Measurements from ENCODE around the gene ZKSCAN1. TPM values are rescaled to one million over a fixed set of nuclear protein-coding genes. Genes with fewer than 3 reads are reported as not detected.

ZKSCAN1 gene
- total RNA-seq, 1 experiment from 2014 or later, result 17.7 TPM

DNA sequence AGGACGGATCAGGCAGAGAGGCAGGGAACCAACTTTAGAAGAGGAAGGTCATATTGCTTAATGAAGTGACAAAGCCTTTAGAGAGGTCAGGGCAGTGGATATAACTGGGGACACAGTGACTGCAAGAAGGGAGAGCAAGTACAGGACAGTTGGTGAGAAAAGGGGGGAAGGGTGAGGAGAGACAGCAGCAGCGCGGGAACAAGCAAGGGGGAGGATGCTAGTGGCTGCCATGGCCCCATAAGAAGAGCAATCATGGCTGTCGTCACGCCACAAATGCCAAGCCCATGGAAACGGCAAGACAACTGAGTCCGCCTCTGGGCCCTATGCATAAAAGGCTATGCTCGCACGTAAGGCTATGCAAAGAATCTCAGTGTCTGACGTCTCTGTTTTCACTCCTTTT is 57.1 kb downstream of the ZKSCAN1 start:
- Histone ChIP-seq H3K27me3 (no peaks in the 10 kb centered on the region), H3K4me3 (no peak overlapping the region), H3K9me3 (replicated peaks) (peaks cover 26% of the 10 kb centered on the region), H3K4me1 (no peaks in the 10 kb centered on the region), H3K27ac (no peak overlapping the region), H3K36me3 (peaks cover 99% of the 10 kb centered on the region)
- no peak for DNase-seq

DNA sequence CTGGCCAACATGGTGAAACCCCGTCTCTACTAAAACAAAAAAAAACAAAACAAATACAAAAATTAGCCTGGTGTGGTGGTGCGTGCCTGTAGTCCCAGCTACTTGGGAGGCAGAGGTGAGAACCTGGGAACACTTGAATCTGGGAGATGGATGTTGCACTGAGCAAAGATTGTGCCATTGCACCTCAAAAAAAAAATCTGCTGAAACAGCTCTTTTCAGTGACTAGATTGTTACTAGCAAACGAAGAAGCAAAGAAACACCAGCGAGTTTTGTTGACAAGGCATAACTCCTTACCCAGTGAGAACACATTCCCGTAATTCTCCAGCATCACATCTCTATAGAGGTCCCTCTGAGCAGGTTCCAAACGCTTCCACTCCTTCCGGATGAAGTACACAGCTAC is 59.4 kb downstream of the ZKSCAN1 start:
- Histone ChIP-seq H3K4me3 (no peak overlapping the region), H3K27ac (no peak overlapping the region), H3K9me3 (replicated peaks) (peaks cover 26% of the 10 kb centered on the region), H3K27me3 (no peaks in the 10 kb centered on the region), H3K36me3 (peaks cover 97% of the 10 kb centered on the region), H3K4me1 (no peaks in the 10 kb centered on the region)
- DNase-seq, result no peak

DNA sequence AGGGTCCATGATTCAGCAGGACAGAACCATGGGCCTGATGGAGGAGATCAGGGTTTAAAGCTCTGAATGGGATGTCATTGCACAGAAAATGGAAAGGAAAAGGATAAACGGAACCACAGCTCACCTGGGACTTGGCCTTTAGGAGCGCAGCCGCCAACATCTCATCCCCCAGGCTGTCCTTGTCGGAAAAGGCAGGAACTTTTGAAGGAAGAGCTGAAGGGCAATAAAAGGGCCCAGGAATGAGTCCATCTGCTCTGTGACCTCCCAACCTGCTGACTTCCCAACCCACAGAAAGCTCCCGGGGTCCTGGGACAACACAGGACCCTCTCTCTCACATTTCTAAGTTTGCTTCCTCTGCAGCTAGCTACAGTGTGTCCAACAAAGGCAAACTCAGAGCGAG is 60.0 kb downstream of the ZKSCAN1 start:
- H3K4me1 ChIP-seq, result no peaks in the 10 kb centered on the region
- peaks cover 94% of the 10 kb centered on the region for H3K36me3 ChIP-seq
- no peak overlapping the region for H3K27ac ChIP-seq
- peaks cover 26% of the 10 kb centered on the region for H3K9me3 ChIP-seq (replicated peaks)
- no peak for DNase-seq
- no peaks in the 10 kb centered on the region for H3K27me3 ChIP-seq
- no peak overlapping the region for H3K4me3 ChIP-seq

DNA sequence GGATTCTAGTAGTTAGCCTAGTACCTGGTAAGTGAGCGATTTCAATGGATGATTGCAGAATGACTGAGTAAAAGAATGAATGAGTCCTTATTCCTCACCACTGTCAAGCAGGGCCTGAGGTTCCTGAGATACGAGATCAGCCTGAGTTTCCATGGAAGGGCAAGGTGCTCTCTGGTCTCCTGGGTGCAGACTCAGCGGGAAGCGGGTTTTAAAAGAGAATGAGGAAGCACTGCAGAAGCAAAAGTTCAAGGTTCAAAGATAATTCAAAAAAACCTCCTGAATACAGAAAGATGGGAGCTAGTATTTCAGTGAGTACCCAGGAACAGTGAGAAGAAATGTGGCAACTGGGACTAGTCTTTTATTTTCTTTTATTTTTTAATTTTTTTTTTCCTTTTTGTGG is 61.8 kb downstream of the ZKSCAN1 start:
- Histone ChIP-seq H3K27ac (no peak overlapping the region), H3K4me1 (no peaks in the 10 kb centered on the region), H3K4me3 (no peak overlapping the region), H3K27me3 (no peaks in the 10 kb centered on the region), H3K36me3 (peaks cover 76% of the 10 kb centered on the region), H3K9me3 (replicated peaks) (peaks cover 11% of the 10 kb centered on the region)
- no peak for DNase-seq

DNA sequence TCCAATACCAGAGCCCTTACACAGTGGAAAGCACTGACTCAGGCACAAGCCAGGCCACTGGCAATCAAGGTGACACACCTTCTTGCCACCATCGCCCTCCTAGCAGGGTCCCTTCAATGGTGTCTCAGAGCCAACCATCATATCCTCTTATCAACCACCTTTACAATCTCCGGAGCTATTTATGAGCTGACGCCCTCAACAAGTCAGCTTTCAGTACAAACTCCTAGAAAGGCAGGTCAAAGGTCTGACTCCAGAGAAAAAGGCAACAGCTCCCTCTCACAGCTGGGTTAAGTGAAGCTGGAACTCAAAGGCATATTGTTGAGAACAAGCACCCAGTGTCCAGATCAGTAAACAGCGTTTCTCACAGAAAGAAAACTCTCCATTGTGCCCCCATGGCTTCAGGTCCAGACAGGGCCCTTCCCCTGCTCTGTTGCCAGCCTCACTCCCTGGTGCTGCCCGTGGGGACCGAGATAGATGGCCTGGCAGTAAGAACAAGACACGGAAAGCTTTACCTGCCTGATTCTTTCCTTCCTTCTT is 63.7 kb downstream of the ZKSCAN1 start:
- Histone ChIP-seq H3K36me3 (peaks cover 57% of the 10 kb centered on the region), H3K4me1 (no peaks in the 10 kb centered on the region), H3K27ac (no peak overlapping the region), H3K4me3 (no peak overlapping the region), H3K27me3 (no peaks in the 10 kb centered on the region), H3K9me3 (replicated peaks) (0 out of 2 replicates have a peak, but pooled peaks cover 3% of the 10 kb centered on the region)
- no peak for DNase-seq

DNA sequence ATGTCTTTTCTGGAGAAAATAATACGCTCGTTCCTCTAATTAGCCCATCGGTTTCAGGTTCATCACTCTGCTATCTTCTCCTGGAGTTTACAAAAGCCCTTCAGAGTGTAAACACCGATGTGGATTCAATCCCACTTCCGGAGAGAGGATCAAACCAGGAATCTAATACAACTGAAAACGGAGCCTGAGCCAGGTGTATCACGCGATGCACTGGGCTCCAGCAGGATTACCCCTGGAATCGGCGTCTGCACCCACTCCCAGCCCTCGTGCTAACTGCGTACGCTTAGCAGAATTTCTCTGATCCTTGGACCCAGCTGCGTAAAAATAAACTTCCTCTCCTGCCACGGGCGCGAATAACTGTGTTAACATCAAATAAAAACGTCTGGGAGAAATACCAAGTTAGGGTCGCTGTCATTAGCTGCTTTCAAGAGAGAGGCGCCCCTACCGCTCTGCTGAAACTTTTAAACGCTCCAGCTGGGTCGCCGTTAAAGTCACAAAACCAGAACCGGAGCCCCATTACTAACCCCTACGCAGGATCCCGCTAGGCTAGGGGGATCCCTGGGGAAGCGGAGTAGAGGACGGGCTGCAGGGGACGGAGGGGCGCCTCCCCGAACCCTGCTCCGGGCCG is 65.6 kb downstream of the ZKSCAN1 start:
- DNase-seq, result no peak
- no peaks in the 10 kb centered on the region for H3K27me3 ChIP-seq
- no peaks in the 10 kb centered on the region for H3K9me3 ChIP-seq (replicated peaks)
- no peaks in the 10 kb centered on the region for H3K4me1 ChIP-seq
- peak overlapping the region; percentile 89 for H3K4me3 ChIP-seq
- peak overlapping the region; percentile 84 for H3K27ac ChIP-seq
- peaks cover 38% of the 10 kb centered on the region for H3K36me3 ChIP-seq

DNA sequence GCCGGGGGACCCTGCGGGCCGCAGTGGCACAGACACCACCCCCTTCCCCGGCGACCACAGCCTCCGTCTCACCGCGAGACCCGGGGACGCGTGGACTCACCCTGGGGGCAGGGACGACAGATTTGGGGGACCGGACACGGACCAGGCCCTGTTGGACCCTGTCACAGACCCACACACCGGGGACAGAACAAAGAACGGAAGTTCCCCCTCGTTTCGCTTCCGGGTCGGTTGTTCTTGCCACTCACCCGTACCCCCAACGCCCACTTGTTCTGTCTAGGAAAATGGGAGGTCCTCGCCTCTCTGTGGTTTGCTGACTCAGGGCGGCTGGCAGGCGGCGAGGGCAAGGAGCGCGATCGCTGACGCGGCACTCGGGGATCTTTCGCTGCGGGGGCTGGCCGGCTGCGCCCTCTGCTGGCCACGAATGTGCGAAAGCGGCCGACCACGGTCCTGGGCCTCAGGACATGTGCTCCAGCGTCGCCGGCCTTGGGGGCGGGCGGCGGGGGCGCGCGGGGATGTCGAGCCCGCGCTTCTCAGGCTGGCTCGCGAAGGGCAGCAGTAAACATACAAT is 66.2 kb downstream of the ZKSCAN1 start, which contains the start of gene ZNF3:
ZNF3 (minus strand) TSS at position 189 of the 568 bp plus-strand sequence. CDS start 4,366 bp downstream, outside the sequence.
- H3K4me3 ChIP-seq, result peak within 1 kb of the TSS; percentile 89
- H3K27me3 ChIP-seq, result no peaks in the 10 kb centered on the region
- H3K9me3 ChIP-seq (replicated peaks), result no peaks in the 10 kb centered on the region
- peak within 1 kb of the TSS; percentile 84 for H3K27ac ChIP-seq
- H3K36me3 ChIP-seq, result peaks cover 32% of the 10 kb centered on the region
- H3K4me1 ChIP-seq, result no peaks in the 10 kb centered on the region
- peak; percentile 99 for DNase-seq

DNA sequence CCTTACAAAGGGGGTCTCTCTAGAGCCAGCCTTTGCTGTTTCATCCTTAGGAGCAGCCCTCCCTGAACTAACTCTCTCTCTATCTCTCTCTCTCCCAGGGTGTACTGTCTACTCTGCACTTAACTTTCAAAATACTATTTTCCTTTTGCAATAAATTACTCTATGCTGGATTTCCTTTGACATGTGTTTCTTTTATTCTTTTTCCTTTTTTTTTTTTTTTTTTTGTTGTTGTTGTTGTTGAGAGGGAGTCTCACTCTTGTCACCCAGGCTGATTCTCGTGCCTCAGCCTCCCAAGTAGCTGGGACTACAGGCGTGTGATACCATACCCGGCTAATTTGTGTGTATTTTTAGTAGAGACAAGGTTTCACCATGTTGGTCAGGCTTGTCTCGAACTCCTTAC is 67.6 kb downstream of the ZKSCAN1 start:
- no peaks in the 10 kb centered on the region for H3K27me3 ChIP-seq
- no peak overlapping the region for H3K4me3 ChIP-seq
- H3K4me1 ChIP-seq, result no peaks in the 10 kb centered on the region
- H3K36me3 ChIP-seq, result peaks cover 20% of the 10 kb centered on the region
- no peak overlapping the region for H3K27ac ChIP-seq
- DNase-seq, result no peak
- no peaks in the 10 kb centered on the region for H3K9me3 ChIP-seq (replicated peaks)

DNA sequence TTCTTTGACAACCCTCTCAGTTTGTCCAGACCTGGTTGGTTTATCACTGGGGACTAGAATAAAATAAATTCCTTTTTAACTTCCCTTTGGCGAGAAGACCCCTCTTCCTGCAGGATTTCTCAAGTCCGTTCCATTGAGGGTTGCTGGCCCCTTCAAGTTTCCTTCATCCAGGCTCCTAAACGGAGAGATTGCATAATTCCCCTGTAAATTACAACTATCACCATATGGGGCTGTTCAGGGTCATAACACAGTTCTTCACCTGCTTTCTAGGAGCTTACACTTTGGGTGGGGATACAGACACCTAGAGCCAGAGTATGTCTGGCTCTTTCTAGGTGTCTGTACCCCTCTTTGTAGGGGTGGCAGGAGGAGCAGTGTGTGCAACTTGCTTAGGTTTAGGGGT is 70.1 kb downstream of the ZKSCAN1 start:
- H3K36me3 ChIP-seq, result no peaks in the 10 kb centered on the region
- H3K27ac ChIP-seq, result no peak overlapping the region
- no peak for DNase-seq
- no peak overlapping the region for H3K4me3 ChIP-seq
- no peaks in the 10 kb centered on the region for H3K9me3 ChIP-seq (replicated peaks)
- no peaks in the 10 kb centered on the region for H3K27me3 ChIP-seq
- H3K4me1 ChIP-seq, result peaks cover 7% of the 10 kb centered on the region

DNA sequence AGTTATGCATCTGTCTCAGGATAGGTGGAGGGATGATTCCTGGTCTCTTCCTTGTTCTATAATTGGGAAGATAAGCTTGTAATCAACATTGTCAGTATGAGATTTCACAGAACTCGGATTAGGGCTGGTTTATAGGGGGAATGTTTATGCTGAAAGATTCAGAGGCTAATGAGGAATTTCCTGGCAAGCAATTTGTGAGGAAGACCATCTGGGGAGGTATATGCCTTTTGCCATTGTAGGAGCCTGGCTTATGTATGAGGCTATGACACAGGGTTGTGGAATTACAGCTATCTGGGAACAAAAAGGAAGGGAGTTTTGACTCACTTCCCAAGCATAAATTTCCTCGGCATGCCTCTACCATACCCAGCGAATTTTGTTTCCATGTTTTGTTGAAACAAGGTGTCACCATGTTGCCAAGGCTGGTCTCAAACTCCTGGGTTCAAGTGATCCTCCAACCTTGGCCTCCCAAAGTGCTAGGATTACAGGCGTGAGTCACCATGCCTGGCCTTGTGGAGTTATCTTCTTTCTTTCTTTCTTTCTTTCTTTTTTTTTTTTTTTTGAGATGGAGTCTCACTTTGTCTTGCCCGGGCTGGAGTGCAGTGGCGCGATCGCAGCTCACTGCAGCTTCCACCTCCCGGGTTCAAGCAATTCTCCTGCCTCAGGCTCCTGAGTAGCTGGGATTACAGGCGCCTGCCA is 71.8 kb downstream of the ZKSCAN1 start:
- DNase-seq, result no peak

DNA sequence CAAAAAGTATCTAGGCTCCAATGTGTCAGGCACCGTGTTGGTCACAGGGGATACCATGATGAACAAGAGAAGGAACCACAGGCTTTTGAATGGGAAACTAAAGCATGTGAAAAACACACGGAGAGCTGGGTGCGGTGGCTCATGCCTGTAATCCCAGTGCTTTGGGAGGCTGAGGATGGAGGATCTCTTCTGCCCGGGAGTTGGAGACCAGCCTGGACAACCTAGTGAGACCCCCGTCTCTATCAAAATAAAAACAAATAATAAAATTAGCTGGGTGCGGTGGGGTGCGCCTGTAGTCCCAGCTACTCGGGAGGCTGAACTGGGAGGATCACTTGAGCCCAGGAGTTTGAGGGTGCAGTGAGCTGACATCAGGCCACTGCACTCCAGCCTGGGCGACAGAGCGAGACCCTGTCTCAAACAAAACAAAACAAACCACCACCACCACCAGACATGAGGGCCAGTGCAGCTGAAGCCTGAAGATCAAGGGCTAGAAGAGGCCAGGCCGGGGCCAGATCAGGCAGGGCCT is 72.8 kb downstream of the ZKSCAN1 start:
- Histone ChIP-seq H3K4me1 (peaks cover 24% of the 10 kb centered on the region), H3K4me3 (peak overlapping the region; percentile 88), H3K27me3 (no peaks in the 10 kb centered on the region), H3K9me3 (replicated peaks) (no peaks in the 10 kb centered on the region), H3K27ac (peak overlapping the region; percentile 76), H3K36me3 (peaks cover 22% of the 10 kb centered on the region)
- no peak for DNase-seq

More for the DNA sequence above, 71.8 kb downstream of the ZKSCAN1 start:
- Histone ChIP-seq H3K9me3 (replicated peaks) (no peaks in the 10 kb centered on the region), H3K27me3 (no peaks in the 10 kb centered on the region), H3K4me3 (no peak overlapping the region), H3K36me3 (peaks cover 13% of the 10 kb centered on the region), H3K4me1 (peaks cover 24% of the 10 kb centered on the region), H3K27ac (no peak overlapping the region)

DNA sequence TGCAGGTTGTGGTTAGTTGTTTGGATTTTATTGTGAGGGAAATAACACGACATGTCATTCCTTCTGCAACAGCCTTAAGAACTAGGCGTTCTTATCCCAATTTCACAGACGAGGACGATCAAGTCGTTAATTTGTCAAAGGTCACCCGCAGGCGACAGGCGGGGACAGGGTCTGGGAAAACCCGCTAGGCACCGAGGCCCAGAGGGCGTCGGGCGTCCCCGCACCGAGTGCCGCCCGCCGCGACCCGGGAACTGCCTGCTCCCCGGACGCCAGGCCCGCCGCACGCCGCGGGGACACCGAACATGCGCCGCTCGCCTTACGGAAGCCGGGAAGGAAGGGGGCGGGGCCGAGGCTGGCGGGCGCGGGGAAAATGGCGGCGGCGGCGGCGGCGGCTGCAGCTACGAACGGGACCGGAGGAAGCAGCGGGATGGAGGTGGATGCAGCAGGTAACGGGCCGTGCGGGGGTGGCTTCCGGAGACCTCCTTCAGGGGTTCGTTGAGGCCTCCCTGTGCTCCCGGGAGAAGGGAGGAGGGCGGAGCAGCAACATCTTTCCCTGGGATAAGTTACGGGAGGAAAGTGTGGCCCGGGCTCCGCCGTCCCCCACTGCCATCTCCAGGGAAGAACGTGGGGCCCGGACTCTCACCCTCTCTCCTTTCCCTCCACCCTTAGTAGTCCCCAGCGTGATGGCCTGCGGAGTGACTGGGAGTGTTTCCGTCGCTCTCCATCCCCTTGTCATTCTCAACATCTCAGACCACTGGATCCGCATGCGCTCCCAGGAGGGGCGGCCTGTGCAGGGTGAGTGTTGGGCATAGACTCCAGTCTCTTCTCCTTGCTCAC is 73.4 kb downstream of the ZKSCAN1 start, which contains the start of gene COPS6:
COPS6 (plus strand) TSS at position 349 of the 837 bp plus-strand sequence; CDS start at position 371, 22 bp downstream.
- H3K4me1 ChIP-seq, result peaks cover 24% of the 10 kb centered on the region
- peaks cover 29% of the 10 kb centered on the region for H3K36me3 ChIP-seq
- peak; percentile 82 for DNase-seq
- H3K27ac ChIP-seq, result peak within 1 kb of the TSS; percentile 76
- peak within 1 kb of the TSS; percentile 88 for H3K4me3 ChIP-seq
- no peaks in the 10 kb centered on the region for H3K9me3 ChIP-seq (replicated peaks)
- no peaks in the 10 kb centered on the region for H3K27me3 ChIP-seq

DNA sequence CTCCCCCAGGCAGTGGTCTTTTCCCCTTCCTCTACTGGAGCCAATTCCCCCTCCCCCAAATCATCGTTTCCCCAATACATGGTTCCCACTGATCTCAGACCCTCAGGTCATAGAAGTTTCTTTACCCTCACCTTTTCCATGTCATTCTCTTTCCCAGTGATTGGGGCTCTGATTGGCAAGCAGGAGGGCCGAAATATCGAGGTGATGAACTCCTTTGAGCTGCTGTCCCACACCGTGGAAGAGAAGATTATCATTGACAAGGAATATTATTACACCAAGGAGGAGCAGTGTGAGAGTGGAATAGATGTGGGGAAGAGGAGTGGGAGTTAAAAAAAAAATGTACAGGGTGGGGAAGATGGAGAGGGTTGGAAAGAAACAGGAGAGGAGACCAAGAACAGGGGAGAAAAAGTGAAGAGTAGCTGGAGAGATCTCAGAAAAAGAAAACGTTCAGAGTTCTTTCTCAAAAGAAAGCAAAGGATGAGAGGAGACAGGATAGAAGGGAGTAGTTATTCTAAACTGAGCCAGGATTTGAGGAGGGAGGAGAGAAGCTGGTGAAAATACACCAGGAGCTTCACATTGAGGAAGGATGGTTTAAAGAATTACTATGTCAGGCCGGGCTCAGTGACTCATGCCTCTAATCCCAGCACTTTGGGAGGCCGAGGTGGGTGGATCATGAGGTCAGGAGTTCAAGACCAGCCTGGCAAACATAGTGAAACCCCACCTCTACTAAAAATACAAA is 74.2 kb downstream of the ZKSCAN1 start:
- no peak for DNase-seq
- H3K9me3 ChIP-seq (replicated peaks), result no peaks in the 10 kb centered on the region
- H3K4me1 ChIP-seq, result peaks cover 24% of the 10 kb centered on the region
- H3K36me3 ChIP-seq, result peaks cover 37% of the 10 kb centered on the region
- H3K27ac ChIP-seq, result peak overlapping the region; percentile 76
- H3K27me3 ChIP-seq, result no peaks in the 10 kb centered on the region
- peak overlapping the region; percentile 88 for H3K4me3 ChIP-seq
